ENCODE results near the gene PRICKLE1.

Gene PRICKLE1

GRCh38 chr12:42611571-42612230, 22.2 kb upstream of the PRICKLE1 start:
- in situ Hi-C loops (cut with MboI; ENCODE audit: low sequenced_read_pairs, unreplicated experiment): no loop called here
- TF ChIP-seq, protein P1, sequence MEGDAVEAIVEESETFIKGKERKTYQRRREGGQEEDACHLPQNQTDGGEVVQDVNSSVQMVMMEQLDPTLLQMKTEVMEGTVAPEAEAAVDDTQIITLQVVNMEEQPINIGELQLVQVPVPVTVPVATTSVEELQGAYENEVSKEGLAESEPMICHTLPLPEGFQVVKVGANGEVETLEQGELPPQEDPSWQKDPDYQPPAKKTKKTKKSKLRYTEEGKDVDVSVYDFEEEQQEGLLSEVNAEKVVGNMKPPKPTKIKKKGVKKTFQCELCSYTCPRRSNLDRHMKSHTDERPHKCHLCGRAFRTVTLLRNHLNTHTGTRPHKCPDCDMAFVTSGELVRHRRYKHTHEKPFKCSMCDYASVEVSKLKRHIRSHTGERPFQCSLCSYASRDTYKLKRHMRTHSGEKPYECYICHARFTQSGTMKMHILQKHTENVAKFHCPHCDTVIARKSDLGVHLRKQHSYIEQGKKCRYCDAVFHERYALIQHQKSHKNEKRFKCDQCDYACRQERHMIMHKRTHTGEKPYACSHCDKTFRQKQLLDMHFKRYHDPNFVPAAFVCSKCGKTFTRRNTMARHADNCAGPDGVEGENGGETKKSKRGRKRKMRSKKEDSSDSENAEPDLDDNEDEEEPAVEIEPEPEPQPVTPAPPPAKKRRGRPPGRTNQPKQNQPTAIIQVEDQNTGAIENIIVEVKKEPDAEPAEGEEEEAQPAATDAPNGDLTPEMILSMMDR (IDR thresholded peaks at IDR 0.05; ENCODE audit: borderline replicate concordance, control extremely low read depth, extremely low read depth, insufficient read depth, missing control alignments): no peak
- no peak for DNase-seq (ENCODE audit: low spot score)

GRCh38 chr12:42609605-42610004, 20.1 kb upstream of the PRICKLE1 start:
- in situ Hi-C loops (cut with MboI; ENCODE audit: low sequenced_read_pairs, unreplicated experiment): no loop called here
- TF ChIP-seq, protein P1 (IDR thresholded peaks at IDR 0.05; ENCODE audit: borderline replicate concordance, control extremely low read depth, extremely low read depth, insufficient read depth, missing control alignments): no peak
- no peak for DNase-seq (ENCODE audit: low spot score)

GRCh38 chr12:42608196-42608825, 18.8 kb upstream of the PRICKLE1 start:
- in situ Hi-C loops (cut with MboI; ENCODE audit: low sequenced_read_pairs, unreplicated experiment): no loop called here

DNA sequence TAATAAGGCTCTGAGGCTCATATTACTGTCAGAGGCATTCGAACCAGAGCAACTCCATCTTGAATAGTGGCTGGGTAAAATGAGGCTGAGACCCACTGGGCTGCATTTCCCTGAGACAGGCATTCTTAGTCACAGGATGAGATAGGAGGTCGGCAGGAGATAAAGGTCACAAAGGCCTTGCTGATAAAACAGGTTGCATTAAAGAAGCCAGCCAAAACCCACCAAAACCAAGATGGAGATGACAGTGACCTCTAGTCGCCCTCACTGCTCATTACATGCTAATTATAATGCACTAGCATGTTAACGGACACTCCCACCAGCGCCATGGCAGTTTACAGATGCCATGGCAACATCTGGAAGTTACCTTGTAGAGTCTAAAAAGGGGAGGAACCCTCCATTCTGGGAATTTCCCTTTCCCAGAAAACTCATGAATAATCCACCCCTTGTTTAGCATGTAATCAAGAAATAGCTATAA, 18.1 kb upstream of the PRICKLE1 start:
- in situ Hi-C loops (cut with MboI; ENCODE audit: low sequenced_read_pairs, unreplicated experiment): no loop called here
- TF ChIP-seq, protein P1 (IDR thresholded peaks at IDR 0.05; ENCODE audit: borderline replicate concordance, control extremely low read depth, extremely low read depth, insufficient read depth, missing control alignments): no peak
- DNase-seq (ENCODE audit: low spot score): no peak

More at GRCh38 chr12:42608196-42608825, 18.8 kb upstream of the PRICKLE1 start:
- TF ChIP-seq, protein P1 (IDR thresholded peaks at IDR 0.05; ENCODE audit: borderline replicate concordance, control extremely low read depth, extremely low read depth, insufficient read depth, missing control alignments): no peak
- DNase-seq (ENCODE audit: low spot score): no peak

DNA sequence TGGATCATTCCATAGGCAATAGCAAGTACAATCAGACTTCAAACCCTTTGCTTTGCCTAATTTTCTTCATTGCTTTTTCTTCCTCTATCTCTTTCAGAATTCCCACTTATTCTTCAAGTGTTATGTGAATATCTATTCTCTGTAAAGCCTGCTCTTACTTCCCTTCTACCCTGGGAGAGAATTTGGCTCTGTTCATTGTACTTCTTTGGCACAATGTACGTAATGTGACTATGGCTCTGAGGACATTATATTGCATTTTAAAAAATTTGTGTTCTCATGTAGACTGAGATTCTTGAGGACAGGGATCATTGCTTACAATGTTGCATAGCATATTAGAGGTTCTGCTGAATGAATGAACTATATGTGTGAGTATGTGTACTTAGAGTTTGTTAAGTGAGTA, 16.9 kb upstream of the PRICKLE1 start:
- DNase-seq (ENCODE audit: low spot score): no peak
- TF ChIP-seq, protein P1 (IDR thresholded peaks at IDR 0.05; ENCODE audit: borderline replicate concordance, control extremely low read depth, extremely low read depth, insufficient read depth, missing control alignments): no peak
- in situ Hi-C loops (cut with MboI; ENCODE audit: low sequenced_read_pairs, unreplicated experiment): no loop called here

DNA sequence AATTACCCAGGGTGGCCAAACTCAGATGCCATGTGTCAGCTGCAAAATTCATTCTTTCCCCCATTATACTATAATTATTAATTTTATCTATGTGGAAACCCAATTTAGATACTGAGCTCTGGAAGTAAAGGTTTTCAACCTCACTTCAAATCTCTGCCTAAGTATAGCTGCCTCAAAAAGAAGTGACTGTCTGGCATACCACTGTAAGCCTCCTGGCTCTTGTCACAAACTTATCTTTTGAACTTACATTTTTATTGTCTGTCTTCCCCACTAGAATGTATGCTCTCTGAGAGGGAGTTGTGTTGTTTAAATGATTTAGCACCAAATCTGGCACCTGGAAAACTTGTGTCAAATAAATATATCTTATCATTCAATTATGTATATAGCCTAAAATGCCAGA, 16.1 kb upstream of the PRICKLE1 start:
- in situ Hi-C loops (cut with MboI; ENCODE audit: low sequenced_read_pairs, unreplicated experiment): no loop called here

More for the DNA sequence above, 16.1 kb upstream of the PRICKLE1 start:
- TF ChIP-seq, protein P1 (IDR thresholded peaks at IDR 0.05; ENCODE audit: borderline replicate concordance, control extremely low read depth, extremely low read depth, insufficient read depth, missing control alignments): no peak
- no peak for DNase-seq (ENCODE audit: low spot score)
